ENCODE results near the gene ADD2.

DNA sequence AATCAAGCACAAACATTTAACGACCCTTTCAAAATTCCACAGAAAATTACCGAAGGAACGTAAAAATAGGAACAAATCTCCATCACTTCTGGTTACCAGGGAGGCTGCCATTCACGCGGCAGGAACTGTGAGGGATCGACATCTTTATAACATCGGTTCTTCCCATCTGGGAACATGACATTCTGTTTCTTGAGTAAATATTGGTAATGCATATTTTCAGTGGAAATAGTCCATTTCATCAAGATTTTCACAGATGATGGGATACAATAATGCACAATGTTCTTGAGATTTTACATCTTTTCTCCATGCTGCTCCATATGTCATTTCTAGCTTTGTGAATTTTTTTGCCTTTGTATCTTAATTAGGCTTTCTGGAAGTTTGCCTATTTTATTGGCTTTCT lies 10.0 kb downstream of the ADD2 start:
- TF ChIP-seq CTCF (IDR thresholded peaks at IDR 0.05), result no peak
- TF ChIP-seq POLR2A (IDR thresholded peaks at IDR 0.05), result no peak
- no peak for TF ChIP-seq POLR2AphosphoS5 (IDR thresholded peaks at IDR 0.05)
- TF ChIP-seq EP300 (IDR thresholded peaks at IDR 0.05; ENCODE audit: low read depth), result no peak

Data from transverse colon (tissue), 4 donors.